NCI-H82 treated with DMSO at 0.1 percent for 48 hours (cell line): ENCODE measurements around the gene PML.

Experiments used
- DNase-seq: peaks from one replicate; lab custom pipeline; 2025; ENCODE audit not compliant: unreplicated experiment; lab: John Stamatoyannopoulos, UW

Gene PML

GRCh38 chr15:73994413-73994883 lies at the start of gene PML:
Gene PML (plus strand): TSS chr15:73994716. CDS start chr15:73994813, 97 bp downstream.
- DNase-seq, result peak; percentile 91

DNA sequence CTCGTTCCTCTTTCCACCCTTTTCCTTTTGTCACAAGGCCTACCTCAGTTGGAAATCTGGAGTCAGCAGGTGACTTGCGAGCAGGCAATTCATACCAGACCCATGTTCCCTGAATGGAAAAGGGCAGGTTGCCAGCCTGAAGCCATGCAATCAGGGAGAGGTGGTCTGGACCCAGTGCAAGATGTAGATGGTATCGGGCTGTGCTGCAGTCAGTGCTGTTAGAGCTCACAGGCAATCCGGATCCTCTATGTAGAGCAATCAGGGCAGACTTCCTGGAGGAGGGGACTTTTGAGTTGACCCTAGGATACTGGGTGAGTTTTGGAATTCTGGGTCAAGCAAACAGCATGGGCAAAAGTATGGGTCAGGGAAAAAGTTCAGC lies 49.4 kb upstream of the PML start:
- DNase-seq, result no peak

GRCh38 chr15:73946046-73946721 lies 48.3 kb upstream of the PML start:
- DNase-seq, result no peak

GRCh38 chr15:73946795-73947370 lies 47.6 kb upstream of the PML start:
- no peak for DNase-seq

DNA sequence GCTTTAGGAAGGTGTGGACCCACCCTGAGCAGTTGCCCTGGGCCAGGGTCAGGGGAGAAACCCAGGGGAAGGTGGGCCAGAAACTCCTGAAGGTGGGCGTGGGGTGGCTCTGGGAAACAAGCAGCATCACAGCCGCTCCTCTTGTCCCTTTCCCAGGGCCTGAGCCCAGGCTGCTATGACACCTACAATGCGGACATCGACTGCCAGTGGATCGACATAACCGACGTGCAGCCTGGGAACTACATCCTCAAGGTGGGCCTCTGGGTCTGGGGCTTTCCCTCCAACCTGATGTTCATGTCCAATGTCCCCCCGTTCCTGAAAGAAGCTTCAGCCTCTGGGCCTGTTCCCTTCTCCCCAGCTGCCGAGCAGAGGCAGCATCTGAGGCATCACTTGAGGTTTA lies 46.9 kb upstream of the PML start:
- no peak for DNase-seq

GRCh38 chr15:73948396-73948795 lies 46.1 kb upstream of the PML start:
- DNase-seq, result no peak

DNA sequence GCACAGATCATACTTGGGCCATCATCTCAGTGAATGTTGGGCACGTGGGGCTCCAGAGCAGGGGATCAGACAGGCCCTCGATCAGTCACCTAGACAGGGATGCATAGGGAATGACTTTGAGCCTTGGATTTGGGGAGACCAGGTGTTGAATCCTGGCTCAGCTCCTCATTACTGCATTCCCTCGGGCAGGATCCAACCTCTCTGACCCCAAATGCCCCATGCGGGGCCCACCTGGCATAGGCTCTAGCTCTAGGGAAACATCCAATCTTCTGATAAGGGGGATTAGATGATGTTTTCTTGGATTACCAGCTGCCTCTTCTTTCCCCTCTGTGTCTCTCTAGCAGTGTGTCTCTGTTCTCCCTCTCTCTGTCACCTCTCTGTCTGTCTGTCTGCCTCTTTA lies 45.5 kb upstream of the PML start:
- peak; percentile 76 for DNase-seq

- DNase-seq, result no peak
These were observed 45.0 kb upstream of the PML start for GRCh38 chr15:73949496-73949895.

GRCh38 chr15:73950479-73950830 lies 44.1 kb upstream of the PML start:
- no peak for DNase-seq

DNA sequence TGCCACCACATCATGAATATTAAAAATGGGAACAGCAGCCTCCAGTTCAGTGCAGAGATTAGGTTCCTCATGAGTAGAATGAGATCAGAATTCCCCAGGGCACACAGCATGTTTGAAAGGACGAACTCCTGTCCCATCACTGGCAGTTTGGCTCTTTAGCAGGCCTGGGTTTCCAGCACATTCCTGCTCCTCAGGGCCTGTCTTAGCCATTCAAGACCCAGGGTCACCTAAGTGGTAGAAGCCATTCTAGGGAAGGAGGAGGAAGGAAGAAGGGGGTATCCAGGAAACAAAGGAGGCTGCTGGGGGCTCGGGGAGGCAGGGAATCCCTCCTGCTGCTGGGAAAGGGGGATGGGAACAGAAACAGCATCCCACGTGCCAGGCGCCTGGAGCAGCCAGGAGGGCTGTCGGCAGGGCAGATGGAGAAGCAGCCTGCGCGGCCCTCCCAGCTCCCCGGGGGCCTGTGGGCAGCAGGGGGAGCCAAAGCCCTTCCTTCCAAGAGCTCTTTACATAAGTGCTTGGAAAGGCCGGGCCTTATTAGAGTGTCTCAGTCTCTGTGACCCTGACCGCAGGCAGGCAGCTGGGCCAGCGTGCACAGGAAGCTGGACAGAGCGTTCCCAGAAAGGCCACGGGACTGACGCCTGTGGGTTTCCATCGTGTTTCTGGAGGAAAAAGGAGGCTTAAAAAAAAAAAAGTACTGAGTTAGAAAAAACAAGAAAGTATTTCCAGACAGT lies 43.5 kb upstream of the PML start:
- DNase-seq, result peak; percentile 79

DNA sequence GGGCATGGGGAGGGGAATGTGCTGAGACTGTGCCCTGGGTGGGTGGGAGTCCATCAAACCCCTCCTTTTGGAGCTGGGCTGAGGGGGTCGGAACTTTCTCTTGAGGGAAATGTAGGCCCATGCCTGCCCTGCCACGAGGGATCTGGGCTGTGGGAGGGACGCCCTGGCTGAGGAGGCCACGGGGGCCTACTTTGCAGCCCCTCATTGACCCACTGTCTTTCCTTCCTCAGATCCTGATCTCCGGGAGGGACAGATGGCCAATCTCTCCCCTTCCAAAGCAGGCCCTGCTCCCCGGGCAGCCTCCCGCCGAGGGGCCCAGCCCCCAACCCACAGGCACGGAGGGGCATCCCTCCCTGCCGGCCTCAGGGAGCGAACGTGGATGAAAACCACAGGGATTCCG lies 42.9 kb upstream of the PML start:
- peak; percentile 22 for DNase-seq

- DNase-seq, result no peak
These were observed 42.2 kb upstream of the PML start for GRCh38 chr15:73952171-73952912.

- no peak for DNase-seq
These were observed 41.4 kb upstream of the PML start for GRCh38 chr15:73952913-73953750.

DNA sequence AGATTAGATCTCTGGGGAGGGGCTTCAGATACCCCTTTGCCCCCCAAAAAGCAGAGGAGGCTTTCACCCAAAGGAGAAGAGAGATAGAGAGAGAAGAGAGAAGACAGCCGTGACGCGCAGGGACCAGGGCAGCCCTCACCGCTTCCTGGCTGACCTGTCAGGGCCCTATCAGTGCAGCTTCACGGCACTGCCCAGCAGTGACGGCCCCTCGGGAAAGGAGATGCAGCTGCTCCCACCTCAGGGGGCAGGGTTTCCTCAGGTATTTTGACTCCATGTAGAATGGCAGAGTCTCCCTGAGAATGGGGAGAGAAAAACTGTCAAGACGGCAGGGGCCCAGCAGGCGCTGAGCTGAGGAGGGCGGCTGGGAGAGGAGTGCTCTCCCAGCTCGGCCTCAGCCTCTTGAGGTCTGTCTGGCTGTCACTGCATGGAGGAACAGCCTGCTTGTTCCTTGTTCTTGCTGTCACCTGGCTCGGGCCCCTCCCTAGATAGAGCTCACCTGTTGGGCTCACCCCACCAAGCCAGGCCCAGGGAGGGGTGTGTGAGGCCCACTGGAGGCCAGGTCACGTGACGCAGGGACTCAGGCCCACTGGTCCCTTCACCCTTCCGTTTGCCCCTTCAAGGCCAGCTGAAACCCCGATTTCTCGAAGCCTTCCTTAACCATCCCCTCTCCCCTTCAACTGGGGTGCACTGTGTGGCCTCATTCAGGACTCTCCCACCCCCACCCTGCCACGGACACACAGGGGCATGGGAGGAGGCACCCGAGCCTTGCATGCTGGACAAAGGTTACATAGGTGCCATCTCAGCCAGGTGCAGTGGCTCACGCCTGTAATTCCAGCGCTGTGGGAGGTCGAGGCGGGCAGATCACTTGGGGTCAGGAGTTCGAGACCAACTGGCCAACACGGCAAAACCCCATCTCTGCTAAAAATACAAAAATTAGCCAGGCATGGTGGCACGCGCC lies 40.0 kb upstream of the PML start:
- DNase-seq, result no peak

DNA sequence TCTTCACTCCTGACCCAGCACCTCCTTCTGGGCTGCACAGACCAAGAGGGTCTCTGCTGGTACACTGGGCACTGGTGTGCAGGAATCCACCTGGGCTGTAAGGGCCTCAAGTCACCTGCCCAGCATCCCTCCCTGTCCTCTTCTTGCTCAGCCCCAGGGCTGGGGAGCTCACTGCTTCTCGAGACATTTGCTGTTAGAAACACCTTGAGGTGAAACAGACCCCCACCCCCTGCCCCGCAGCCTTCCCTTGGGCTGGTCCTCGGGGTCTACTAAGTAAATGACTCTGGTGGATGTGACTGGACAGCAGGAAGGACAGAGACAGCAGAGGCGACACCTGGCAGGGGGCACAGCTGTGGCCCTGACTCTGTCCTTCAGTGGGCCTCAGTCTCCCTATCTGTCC lies 39.2 kb upstream of the PML start:
- no peak for DNase-seq

- DNase-seq, result no peak
These were observed 38.4 kb upstream of the PML start for GRCh38 chr15:73955861-73956742.

DNA sequence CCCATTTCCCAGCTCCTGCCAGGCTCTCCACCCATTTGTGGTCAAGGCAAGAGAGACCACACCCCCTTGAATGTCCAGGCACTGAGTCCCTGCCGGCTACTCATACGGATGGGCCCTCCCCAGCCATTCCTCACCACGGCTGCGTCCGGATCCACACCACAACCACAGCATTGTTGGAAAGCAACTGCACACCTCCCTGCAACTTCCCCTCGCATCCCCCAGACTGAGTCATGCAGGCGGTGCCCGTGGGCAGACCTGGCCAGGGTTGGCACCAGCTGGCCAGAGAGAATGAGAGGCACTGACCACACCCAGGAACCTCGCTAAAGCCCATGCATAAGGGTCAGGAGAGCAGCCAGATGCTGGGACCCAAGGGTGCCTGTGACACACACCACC lies 37.8 kb upstream of the PML start:
- DNase-seq, result no peak

DNA sequence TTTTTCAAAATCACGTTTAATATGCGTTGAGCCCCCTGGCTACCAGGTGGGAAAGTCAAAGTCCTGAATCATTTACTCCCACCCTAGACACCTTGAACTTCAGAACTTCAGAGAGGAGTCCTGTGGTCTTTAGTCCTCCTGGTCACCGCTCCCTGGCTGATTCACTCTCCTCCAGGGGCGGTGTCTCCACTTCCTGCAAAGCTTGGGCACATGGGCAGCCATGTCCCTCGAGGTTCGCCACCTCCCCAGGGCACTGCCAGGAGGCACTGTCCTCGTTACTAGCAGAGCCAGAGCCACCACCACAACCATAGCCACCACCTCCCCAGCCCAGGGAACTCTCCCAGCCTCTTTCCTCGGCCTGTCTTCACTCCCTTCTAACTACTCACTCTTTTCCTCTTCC lies 37.2 kb upstream of the PML start:
- DNase-seq, result no peak

DNA sequence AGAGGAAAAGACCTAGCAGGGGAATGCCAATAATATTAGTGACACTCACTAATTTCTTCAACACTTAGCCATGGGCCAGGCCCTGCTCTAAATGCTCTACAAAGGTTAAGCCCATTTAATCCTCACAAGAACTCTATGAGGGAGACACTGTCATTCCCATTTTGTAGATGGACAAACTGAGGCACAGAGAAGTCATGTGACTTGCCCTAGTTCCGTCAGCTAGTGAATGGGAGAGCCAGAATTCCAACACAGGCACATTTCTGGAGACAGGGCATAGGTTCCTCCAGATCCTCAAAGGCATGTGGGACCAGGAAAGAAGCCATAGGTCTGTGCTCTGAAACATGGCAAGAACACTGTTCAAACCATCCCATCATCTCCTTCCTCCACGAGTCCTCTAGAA lies 36.7 kb upstream of the PML start:
- DNase-seq, result no peak
